ENCODE results near the gene FGA.

Gene FGA

DNA sequence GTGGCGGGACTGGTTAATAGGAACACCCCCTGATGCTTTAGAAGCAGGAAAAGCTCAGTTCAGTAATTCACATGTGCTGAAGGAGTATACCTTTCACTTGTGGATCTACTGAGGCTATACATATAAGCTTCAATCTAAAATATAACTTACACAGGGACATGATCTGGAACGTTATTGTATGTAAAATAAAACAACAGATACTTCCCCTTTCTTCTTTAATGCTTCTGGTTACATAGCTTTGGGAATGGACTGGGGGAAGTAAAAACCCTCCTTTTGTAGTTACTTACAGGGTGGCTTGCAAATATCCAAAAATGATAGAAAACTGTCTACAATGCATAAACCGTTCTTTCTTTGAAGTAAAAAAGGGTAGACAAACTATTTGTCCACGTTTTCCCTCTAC, 20.0 kb upstream of the FGA start:
- in situ Hi-C loops (cut with MboI; ENCODE audit: low pct_unique_long_range_greater_than_20kb, low sequenced_read_pairs, unreplicated experiment) = loop anchor here (10.0 kb wide), 1 partner anchor 56 kb away; the partner anchor contains the start of gene PLRG1
- no peak for DNase-seq (ENCODE audit: low spot score)
- TF ChIP-seq, protein P1, sequence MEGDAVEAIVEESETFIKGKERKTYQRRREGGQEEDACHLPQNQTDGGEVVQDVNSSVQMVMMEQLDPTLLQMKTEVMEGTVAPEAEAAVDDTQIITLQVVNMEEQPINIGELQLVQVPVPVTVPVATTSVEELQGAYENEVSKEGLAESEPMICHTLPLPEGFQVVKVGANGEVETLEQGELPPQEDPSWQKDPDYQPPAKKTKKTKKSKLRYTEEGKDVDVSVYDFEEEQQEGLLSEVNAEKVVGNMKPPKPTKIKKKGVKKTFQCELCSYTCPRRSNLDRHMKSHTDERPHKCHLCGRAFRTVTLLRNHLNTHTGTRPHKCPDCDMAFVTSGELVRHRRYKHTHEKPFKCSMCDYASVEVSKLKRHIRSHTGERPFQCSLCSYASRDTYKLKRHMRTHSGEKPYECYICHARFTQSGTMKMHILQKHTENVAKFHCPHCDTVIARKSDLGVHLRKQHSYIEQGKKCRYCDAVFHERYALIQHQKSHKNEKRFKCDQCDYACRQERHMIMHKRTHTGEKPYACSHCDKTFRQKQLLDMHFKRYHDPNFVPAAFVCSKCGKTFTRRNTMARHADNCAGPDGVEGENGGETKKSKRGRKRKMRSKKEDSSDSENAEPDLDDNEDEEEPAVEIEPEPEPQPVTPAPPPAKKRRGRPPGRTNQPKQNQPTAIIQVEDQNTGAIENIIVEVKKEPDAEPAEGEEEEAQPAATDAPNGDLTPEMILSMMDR (IDR thresholded peaks at IDR 0.05; ENCODE audit: extremely low read depth, insufficient read depth, missing control alignments) = no peak

DNA sequence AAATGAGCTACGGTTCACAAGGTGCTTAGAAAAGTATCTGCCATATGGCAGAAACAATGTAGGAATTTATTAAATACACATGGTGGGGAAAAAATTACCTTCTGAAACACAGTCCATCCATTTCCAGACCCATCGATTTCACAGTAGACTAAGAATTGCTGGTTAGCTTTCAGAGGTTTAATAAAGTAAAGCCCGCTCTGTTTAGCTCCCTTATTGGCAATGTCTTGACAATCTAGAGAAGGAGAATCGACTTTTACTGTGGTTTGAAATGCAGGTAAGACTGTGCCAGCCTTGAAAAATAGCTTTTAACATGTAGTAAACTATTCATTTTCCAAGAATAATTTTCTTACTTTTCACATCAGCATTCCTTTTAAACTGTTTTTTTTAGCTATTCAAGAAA, 19.0 kb upstream of the FGA start:
- in situ Hi-C loops (cut with MboI; ENCODE audit: low pct_unique_long_range_greater_than_20kb, low sequenced_read_pairs, unreplicated experiment) = no loop called here
- TF ChIP-seq, protein P1 (IDR thresholded peaks at IDR 0.05; ENCODE audit: extremely low read depth, insufficient read depth, missing control alignments) = no peak
- DNase-seq (ENCODE audit: low spot score) = no peak

DNA sequence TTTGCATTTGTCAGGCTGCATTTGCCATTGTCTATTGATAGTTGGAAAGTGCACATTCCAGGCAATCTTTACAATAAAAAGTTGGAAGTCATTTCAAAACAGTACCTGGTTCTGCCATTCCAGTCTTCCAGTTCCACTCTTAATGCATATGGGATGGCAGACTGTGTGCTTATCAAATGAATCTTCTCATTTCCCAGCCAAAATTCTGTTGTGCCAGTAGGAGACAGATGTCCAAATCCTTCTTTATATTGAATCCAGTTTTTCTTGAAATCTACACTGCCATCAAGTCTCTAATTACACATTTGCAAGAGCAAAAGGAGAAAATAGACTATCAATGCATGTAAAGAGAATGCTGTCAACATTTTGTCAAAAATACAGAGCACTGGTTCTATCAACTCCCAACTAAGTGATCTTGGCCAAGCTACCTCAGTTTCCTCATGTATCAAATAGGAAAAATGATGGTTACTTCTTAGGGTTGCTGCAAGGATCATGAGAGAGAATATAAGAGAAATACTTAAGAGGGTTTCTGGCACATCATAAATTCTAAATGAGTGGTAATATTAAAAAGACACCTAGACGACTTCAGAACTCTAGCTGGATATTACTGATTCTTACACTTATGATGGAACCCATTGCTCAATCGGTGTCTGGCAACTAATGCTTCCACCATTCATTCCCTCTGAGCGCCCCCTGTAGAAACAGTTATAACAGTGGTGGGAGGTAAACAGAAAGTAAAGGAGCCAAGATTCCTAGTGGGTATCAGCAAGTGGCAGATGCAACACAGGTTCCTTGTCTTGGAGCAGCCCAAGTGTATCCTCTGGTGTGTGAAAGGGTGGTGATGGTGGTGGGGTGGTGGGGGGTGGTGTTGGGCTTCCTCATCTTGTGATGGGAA, 18.1 kb upstream of the FGA start:
- no peak for DNase-seq (ENCODE audit: low spot score)
- in situ Hi-C loops (cut with MboI; ENCODE audit: low pct_unique_long_range_greater_than_20kb, low sequenced_read_pairs, unreplicated experiment) = no loop called here
- TF ChIP-seq, protein P1 (IDR thresholded peaks at IDR 0.05; ENCODE audit: extremely low read depth, insufficient read depth, missing control alignments) = no peak

DNA sequence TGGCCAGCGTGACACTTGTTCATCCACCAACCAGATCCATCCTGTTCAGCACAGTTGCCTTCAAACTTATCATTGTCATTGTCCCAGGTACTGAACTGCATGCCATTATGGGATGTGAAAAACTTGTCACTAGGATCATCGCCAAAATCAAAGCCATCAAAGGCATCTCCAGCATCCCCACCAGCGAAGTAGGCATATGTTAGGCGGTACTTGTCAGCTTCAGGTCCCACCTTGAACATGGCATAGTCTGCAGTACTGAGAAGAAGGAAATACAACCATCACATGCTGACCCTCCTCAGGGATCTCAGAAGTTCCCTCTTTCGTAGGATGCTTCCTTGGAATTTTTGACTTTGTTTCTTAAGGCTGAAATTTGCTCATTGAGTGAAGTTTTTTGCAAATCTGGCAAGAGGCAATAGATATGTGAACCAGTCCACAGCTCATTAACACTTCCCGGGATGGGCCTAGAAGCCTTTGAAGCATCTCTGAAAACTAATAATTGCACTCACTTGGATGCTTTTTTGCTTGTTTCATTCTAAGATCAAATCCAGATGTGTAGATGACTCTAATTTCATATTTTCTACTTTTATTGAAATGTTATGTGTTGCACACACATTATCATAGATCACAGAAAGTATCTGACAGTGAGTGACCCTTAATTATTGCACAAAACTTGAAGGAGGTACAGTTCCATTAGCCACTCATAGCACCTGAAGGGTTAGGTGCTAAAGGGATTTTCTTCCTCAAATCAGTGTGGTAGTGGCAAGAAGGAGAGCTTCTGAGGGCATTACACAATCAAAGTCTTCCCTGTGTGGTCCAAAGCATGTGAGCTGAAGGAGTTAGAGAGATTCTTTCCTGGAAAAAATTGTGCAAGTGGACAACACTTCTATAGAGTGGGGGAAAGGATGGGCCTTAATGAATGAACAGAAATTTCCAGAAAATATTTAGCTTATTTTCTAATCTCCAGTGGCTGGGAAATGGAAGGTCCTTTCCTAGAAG, 16.5 kb upstream of the FGA start:
- TF ChIP-seq, protein P1 (IDR thresholded peaks at IDR 0.05; ENCODE audit: extremely low read depth, insufficient read depth, missing control alignments) = no peak
- in situ Hi-C loops (cut with MboI; ENCODE audit: low pct_unique_long_range_greater_than_20kb, low sequenced_read_pairs, unreplicated experiment) = no loop called here
- DNase-seq (ENCODE audit: low spot score) = no peak

DNA sequence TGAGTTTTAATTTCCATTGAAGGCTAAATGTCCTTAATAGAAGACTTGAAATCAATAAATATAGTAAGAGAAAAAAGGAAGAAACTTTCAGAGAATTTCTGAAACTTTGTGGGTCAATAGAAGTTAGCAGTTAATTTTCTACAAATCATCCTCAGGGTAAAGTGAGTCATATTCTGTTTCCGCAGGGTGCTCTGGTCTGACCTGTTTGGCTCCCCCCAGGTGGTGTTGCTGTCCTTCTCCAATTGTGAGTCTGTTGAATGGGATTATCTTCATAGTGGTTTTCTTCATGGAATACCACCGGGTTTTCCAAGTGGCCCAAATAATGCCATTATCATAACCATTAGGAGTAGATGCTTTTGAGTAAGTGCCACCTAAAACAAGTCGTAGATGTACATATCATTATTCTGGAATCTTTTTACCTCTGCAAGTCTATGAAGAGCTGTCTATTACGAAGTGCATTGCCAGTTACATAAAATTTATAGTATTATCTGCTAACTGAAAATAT, 14.2 kb upstream of the FGA start:
- no peak for DNase-seq (ENCODE audit: low spot score)
- in situ Hi-C loops (cut with MboI; ENCODE audit: low pct_unique_long_range_greater_than_20kb, low sequenced_read_pairs, unreplicated experiment) = no loop called here
- TF ChIP-seq, protein P1 (IDR thresholded peaks at IDR 0.05; ENCODE audit: extremely low read depth, insufficient read depth, missing control alignments) = no peak

Data from GM13977 (cell line).